ENCODE data around the gene WHRN.
A peak's percentile ranks its signal among the peaks of the same experiment; 100 is the strongest.

The WHRN gene

DNA sequence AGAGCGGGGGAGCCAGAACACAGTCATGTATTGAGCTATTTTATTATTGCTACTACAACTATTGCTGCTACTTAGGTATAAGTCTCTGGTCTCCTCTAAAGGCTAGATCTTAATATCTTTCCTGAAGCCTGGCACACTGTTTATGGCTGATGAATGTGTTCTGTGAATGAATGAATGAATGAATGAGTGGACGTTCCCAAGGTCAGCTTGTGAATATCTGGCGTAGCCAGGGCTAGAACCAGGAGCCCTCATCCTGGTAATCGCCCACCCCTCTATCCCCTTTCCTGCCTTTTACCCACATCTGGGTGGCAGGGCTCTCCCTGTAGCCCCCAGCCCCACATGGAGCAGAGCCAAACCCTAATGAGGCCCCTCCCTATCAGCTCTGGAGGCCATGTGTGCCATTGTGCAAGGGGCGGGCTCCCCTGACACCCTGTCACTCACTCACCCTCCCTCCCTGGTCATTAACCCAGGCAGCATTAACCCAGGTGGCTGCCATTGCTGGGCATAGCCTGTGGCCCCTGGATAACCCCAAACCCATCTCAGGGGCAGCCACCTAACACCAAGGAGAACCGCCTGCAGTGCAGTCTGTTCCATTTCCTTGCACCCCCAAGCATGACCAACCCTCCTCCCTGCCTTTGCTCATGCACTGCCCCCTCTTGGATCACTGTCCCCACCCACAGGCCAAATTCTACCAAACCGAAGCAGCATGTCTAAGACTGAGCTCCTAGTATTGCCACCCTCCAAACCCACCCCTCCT lies 115.5 kb downstream of the WHRN start:
- Histone ChIP-seq H3K4me3 (replicated peaks; ENCODE audit: insufficient read depth, low read length) (no peak overlapping the region), H3K27ac (replicated peaks) (no peak overlapping the region; the same call in 1 of the 2 replicates), H3K27me3 (ENCODE audit: insufficient read depth, poor library complexity, severe bottlenecking) (no peaks in the 10 kb centered on the region)
- DNase-seq (ENCODE audit: low read depth in 1 of 2, low spot score in 1 of 2): no peak
- TF ChIP-seq SPI1 (IDR thresholded peaks at IDR 0.05; ENCODE audit: borderline replicate concordance, low read depth): no peak
- TF ChIP-seq, protein P1, sequence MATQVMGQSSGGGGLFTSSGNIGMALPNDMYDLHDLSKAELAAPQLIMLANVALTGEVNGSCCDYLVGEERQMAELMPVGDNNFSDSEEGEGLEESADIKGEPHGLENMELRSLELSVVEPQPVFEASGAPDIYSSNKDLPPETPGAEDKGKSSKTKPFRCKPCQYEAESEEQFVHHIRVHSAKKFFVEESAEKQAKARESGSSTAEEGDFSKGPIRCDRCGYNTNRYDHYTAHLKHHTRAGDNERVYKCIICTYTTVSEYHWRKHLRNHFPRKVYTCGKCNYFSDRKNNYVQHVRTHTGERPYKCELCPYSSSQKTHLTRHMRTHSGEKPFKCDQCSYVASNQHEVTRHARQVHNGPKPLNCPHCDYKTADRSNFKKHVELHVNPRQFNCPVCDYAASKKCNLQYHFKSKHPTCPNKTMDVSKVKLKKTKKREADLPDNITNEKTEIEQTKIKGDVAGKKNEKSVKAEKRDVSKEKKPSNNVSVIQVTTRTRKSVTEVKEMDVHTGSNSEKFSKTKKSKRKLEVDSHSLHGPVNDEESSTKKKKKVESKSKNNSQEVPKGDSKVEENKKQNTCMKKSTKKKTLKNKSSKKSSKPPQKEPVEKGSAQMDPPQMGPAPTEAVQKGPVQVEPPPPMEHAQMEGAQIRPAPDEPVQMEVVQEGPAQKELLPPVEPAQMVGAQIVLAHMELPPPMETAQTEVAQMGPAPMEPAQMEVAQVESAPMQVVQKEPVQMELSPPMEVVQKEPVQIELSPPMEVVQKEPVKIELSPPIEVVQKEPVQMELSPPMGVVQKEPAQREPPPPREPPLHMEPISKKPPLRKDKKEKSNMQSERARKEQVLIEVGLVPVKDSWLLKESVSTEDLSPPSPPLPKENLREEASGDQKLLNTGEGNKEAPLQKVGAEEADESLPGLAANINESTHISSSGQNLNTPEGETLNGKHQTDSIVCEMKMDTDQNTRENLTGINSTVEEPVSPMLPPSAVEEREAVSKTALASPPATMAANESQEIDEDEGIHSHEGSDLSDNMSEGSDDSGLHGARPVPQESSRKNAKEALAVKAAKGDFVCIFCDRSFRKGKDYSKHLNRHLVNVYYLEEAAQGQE (IDR thresholded peaks at IDR 0.05; ENCODE audit: insufficient replicate concordance, low read depth): no peak
- no peak for TF ChIP-seq GABPA (IDR thresholded peaks at IDR 0.05; ENCODE audit: low read depth)
- no peak for TF ChIP-seq CTCF (IDR thresholded peaks at IDR 0.05; ENCODE audit: insufficient read depth, low read length)
- TF ChIP-seq POLR2AphosphoS5 (IDR thresholded peaks at IDR 0.05; ENCODE audit: low read depth): no peak

DNA sequence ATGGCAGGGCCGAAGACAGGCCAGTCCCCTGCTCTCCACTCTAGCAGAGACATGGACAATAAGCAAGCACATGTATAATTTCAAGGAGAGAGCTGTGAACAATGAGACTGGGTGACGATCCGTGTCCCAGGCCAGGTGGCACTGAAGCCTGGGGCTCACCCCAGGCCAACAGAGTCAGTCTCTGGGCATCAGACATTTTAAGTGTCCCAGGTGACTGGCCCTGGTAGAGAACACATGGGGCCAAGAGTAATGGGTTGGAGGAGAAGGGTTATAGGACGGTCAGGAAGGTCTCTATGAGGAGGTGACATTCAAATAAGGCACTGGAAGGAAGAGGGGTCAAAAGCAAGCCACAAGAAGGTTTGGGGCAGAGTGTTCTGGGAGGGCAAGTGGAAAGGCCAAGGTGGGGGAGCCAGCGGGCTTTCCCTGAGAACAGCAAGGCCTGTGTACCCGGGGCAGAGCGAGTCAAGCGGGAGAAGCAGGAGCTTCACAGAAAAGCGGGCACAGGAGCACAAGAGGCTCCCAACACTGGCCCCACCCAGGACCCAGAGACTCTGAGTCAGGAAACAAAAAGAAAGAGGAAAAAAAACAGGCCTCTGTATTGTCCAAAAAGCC lies 116.4 kb downstream of the WHRN start:
- H3K4me3 ChIP-seq (replicated peaks; ENCODE audit: insufficient read depth, low read length): no peak overlapping the region
- TF ChIP-seq SPI1 (IDR thresholded peaks at IDR 0.05; ENCODE audit: borderline replicate concordance, low read depth) (no peak), POLR2AphosphoS5 (IDR thresholded peaks at IDR 0.05; ENCODE audit: low read depth) (no peak), CTCF (IDR thresholded peaks at IDR 0.05; ENCODE audit: insufficient read depth, low read length) (no peak), GABPA (IDR thresholded peaks at IDR 0.05; ENCODE audit: low read depth) (no peak)
- TF ChIP-seq, protein P1 (IDR thresholded peaks at IDR 0.05; ENCODE audit: insufficient replicate concordance, low read depth): no peak
- no peaks in the 10 kb centered on the region for H3K27me3 ChIP-seq (ENCODE audit: insufficient read depth, poor library complexity, severe bottlenecking)
- H3K27ac ChIP-seq (replicated peaks): peak overlapping the region; percentile 82
- no peak for DNase-seq (ENCODE audit: low read depth in 1 of 2, low spot score in 1 of 2)

GRCh38 chr9:114388357-114388682 lies 117.0 kb downstream of the WHRN start:
- Histone ChIP-seq H3K4me3 (replicated peaks; ENCODE audit: insufficient read depth, low read length) (peak overlapping the region; percentile 66), H3K27ac (replicated peaks) (peak overlapping the region; percentile 82), H3K27me3 (ENCODE audit: insufficient read depth, poor library complexity, severe bottlenecking) (no peaks in the 10 kb centered on the region)
- no peak for DNase-seq (ENCODE audit: low read depth in 1 of 2, low spot score in 1 of 2)
- no peak for TF ChIP-seq SPI1 (IDR thresholded peaks at IDR 0.05; ENCODE audit: borderline replicate concordance, low read depth)
- TF ChIP-seq, protein P1 (IDR thresholded peaks at IDR 0.05; ENCODE audit: insufficient replicate concordance, low read depth): no peak
- no peak for TF ChIP-seq POLR2AphosphoS5 (IDR thresholded peaks at IDR 0.05; ENCODE audit: low read depth)
- no peak for TF ChIP-seq CTCF (IDR thresholded peaks at IDR 0.05; ENCODE audit: insufficient read depth, low read length)
- no peak for TF ChIP-seq GABPA (IDR thresholded peaks at IDR 0.05; ENCODE audit: low read depth)
